ENCODE data around the gene EFNB3.

DNA sequence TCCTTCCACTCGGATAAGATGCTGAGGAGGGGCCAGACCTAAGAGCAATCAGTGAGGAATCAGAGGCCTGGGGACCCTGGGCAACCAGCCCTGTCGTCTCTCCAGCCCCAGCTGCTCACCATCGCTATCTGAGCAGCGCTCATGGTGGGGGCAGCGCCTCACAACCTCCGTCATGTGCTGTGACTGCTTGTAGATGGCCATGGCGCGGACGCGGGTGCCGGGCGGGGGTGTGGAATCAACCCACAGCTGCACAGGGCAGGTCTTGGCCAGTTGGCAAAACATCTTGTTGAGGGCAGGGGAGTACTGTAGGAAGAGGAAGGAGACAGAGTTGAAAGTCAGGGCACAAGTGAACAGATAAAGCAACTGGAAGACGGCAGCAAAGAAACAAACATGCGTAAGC, 30.1 kb upstream of the EFNB3 start:
- TF ChIP-seq SUZ12 (IDR thresholded peaks at IDR 0.05; ENCODE audit: extremely low read depth, insufficient read depth, insufficient read length) (no peak), YY1 (IDR thresholded peaks at IDR 0.05; ENCODE audit: insufficient read depth, insufficient read length) (no peak)

All from NT2/D1 (cell line).